Fibroblast of the conjunctiva (primary cell): ENCODE measurements around the gene TEX36.
"Not testable (repeated sequence)": the region's sequence is repeated elsewhere in the genome, so short reads cannot be mapped to it uniquely, and the experiment has no call there.

Experiments used
- DNase-seq: peaks from one replicate; pipeline ENCODE4 v3.0.0-alpha.2; 2010; ENCODE audit warnings: low read depth

Gene TEX36

DNA sequence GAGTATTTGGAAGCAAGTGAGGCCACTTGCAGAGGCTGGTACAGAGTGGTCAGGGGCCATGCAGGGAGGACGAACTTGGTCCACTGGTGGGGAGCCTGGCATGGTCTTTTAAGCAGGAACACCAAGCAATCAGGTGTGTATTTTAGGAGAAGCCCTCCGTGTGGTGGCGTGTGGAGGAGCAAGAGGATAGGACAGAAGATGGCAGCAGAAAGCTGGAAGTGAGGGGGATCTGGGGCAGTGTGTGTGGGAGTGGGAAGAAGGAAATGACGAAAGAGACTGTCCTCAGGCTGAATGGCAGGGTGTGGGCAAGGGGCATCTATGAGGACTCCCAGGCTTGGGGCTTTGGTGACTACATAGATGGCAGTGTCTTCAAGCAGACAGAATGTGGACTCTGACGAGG is 51.2 kb downstream of the TEX36 start:
- DNase-seq, result no peak

DNA sequence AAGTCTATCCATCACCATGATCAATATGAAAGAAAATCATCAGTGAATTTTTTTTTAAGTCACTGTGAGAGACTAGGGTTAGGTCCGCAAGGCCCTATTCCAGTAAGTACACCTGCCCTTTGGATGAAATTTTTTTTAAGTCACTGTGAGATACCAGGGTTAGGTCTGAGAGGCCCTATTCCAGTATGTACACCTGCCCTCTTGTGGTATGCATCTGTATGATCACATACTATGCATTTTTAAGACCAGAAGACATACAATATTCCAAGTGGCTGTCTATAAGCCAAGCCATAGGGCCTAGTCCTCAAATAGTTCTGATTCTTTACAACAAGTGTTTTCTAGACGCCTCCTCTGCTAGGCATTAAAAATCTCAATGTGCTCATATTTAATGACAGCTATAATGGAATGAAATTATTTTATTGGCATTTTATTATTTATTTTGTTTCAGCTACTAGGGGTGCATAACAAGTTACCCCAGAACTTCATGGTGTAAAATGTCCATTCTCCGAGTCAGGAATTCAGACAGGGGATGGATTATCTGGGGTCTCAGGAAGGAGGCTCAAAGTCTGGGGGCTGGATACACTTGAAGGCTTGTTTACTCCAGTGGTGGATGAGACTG is 53.1 kb downstream of the TEX36 start:
- peak; percentile 35 for DNase-seq

DNA sequence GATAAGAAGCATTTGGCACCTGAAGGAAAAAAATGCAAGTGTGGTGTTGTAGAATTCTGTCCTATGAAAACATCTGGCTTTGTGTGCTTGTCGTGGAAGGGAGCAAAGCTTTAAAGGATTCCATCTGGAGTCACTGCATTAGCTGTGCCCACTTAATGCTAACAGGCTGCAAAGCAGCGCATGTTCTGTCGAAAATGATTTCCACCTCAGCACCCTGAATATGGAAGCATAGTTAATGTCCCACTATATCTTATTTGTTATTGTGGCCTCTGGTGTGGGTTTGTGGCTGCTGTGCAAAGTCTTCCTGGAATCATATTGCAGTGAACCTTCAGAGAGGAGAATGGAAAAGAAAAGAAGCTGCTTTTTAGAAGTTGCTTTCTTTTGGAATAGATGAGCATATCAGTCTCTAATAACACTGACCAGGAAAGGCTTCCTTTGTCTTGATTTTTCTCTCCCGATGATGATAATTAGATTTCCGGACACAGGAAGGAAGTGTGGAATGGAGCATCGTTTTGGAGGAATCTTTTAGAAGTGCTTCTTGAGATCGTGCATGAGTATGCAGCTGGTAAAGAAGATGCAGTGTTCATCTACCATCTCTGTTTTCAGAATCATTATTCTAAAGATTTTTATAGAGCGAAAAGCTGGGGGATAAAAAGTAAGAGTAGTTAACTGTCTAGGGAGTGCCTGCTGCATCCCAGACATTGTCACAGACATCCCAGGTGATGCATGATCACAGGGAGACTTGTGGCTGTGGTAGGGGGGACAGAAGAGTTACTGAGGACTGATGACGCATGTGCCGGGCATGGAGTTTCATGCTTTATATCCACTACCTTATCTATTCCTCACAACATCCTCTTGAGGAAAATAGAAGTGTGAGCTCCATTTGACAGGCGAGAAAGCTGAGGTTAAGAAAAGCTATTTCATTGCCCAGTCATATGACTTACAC is 54.6 kb downstream of the TEX36 start:
- DNase-seq, result no peak

DNA sequence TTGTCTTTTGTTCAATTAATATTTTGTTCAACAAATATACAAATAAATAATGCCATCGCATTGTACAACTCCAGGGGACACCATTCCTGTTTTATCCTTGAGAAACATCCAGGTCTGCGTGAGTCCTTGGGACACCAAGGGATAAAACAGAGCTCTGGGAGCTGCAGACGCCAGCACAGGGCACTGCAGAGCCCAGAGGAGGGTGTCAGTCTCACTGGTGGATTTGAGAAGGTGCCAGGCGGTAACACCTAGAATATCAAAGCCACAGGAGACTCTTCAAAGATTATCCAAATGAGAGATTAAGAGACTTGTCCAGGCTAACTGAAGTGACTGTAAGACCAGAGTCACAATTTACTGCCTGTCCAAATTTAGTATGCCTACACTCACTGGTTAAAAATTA is 55.3 kb downstream of the TEX36 start:
- DNase-seq, result no peak

DNA sequence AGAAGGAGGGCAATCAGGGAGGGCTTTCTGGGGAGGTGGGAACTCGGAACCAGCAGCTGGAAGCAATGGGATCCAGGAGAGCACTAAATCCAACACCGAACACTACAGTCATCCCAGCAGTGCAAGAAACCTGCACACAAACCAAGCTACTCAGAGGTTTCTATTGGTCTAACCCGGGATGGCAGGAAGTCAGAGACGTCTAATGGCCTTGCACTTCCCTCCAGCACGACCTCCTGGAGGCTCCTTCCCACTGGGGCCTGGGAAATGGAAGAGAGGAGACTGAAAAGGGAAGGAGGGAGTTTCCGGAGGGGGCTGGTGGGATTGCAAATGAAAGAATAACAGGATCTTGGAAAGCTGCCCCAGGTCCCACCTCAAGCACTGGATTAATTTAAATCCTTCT is 56.3 kb downstream of the TEX36 start:
- DNase-seq, result no peak

DNA sequence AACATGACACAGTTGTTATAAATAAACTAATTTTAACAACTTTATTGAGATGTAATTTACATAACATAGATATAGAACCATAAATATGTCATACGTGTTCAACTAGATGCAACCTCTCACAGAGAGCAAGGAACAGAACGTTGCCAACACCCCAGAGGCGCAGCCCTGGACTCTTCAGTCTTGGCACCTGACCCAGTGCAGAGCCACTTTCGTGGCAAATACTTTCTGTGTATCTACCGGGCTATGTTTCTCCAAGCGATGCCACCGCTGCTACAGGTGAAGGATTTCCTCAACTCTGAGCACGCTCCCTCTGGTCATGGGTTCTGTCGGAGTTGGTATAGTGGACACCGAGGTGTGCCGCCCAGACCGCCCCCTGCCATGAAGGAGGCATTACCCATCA is 57.4 kb downstream of the TEX36 start:
- no peak for DNase-seq

DNA sequence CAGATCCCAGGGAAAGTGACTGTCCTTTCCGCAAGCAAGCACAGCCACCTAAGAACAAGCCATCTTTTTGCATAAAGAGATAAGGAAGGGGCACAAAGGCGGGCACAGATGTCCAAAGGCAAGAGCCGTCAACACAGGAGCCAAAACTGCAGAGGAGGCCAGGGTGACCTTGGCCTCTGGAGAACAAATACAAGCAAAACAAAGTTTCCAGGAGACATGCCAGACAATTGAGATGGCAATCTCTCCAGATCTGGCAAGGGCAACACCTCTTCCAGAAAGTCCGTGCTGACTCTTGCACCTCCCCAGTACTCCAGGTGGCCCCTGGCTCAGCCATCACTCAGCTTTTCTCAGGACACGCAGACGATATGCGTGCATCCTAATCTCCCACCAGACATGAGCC is 58.2 kb downstream of the TEX36 start:
- DNase-seq, result no peak

DNA sequence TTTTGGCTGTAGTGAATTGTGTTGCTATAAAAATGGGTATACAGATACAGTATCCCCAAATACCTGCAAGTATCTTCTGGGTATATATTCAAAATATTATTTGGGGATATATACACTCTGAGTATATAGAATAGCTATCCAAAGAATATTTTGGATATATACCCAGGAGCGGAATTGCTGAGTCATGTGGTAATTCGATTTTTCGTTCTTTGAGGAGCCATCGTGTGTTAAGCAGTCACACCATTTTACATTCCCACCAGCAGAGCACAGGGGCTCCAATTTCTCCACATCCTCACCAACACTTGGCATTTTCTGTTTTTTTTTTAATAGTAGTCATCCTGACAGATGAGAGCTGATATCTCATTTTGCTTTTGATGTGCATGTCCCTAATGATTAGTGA is 61.9 kb downstream of the TEX36 start:
- no peak for DNase-seq

DNA sequence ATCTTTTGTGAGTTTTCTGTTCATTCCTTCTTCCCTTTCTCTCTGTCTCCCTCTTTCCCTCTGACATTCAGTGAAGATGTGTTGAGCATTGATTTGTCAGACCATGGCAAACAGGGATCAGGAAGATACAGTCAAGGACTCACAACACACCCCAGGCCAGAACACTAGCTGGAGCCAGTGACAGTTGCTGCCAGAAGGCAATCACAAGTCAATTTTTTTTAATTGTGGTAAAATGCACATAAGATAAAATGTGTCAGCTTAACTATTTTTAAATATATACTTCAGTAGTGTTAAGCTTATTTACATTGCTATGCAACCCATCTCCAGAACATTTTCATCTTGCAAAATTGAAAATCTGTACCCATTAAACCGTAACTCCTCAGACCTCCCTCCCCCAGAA is 62.6 kb downstream of the TEX36 start:
- no peak for DNase-seq

DNA sequence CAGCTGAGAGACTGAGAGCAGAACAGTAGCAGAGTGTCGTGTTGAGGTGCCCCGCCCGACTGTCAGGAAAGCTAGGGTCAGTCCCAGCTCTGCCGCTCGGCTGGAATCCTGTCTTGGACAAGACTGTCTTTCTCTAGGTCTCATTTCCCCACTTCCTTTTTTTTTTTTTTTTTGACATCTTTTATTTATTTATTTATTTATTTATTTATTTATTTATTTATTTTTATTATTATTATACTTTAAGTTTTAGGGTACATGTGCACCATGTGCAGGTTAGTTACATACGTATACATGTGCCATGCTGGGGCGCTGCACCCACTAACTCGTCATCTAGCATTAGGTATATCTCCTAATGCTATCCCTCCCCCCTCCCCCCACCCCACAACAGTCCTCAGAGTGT is 69.9 kb downstream of the TEX36 start:
- DNase-seq, result not testable (repeated sequence)

DNA sequence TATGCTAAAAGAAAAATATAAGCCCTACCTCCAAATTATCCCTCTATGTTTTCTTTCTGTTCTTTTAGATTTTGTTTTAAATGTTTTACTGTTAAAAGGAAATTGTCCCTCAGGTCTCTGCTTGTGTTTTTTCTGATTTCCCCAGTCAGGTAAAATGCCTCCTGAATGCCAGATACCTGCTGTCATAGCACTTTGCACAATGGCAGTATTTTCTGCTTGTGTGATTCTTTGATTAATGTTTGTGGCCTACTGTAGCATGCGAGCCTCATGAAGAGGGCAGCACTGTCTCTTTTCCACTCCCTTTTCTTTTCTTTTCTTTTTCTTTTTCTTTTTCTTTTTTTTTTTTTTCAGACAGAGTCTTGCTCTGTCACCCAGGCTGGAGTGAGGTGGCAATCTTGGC is 71.2 kb downstream of the TEX36 start:
- no peak for DNase-seq

DNA sequence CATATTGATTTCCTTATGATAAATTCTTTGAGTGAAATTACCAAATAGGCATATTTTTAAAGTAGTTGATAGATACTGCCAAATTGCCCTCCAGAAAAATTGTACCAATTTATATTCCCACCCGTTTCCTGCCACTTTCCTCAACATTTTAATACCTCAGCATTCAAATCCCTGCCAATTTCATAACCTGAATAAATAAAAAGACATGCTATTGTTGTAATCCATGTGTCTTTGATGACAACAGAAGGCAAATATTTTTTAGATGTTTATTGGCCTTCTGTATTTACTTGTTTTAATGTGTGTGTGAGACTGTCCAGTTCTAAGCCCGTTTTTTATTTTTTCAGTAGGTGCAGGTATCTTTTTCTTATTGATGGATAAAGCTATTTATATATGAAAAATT is 71.7 kb downstream of the TEX36 start:
- no peak for DNase-seq

DNA sequence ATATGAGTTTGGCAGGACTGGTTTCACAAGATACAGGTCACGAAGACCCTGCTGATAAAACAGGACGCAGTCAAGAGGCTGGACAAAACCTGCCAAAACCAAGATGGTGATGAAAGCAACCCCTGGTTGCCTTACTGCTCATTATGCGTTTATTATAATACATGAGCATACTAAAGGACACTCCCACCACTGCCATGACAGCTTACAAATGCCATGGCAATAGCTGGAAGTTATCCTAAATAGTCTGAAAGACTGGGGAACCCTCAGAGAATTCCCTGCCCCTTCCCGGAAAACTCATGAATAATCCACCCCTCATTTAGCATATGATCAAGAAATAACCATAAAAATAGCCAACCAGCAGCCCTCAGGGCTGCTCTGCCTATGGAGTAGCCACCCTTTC is 73.1 kb downstream of the TEX36 start:
- no peak for DNase-seq

DNA sequence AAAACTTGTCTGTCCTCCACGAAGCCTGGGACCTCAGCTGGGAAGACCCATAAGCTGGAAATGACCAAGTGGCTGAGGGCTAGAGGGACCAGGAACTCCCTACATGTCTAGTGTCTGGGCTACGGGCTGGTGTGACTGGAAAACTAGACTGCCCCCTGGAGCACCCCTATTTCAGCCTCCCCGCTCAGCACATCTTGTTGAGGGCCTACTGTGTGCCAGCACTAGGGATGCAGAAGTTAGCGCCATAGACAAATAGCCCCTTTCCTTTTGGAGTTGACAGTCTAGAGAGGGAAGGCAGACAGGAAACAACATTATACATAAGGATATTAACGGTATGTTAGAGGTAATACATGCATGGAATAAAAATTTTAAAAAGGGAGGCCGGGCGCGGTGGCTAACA is 74.5 kb downstream of the TEX36 start:
- no peak for DNase-seq

DNA sequence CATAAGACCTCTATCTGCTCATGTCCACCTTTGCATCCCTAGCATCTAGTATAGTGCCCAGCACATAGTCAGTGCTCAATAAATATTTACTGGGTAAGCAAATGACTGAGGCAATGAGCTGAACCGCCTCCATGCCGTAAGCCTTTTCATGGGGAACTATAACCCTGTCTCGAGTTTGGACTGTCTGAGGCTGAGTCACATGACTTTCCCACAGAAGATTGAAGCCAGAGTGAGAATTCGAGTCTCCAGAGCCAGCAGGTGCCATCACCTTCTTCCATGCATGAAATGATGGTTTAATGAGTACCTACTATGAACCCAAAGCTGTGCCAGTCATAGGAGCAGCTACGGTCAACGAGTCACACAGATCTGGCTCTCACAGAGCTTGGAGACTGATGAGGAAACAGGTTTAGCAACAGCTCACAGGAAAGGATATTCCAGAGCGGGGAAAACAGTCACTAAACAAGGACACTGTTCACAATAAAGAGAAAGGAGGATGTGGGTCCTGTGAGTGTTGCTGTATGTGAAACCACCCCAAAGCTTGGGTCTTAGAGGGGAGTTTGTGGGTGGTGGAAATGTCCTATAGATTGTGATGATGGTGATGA is 75.2 kb downstream of the TEX36 start:
- no peak for DNase-seq

DNA sequence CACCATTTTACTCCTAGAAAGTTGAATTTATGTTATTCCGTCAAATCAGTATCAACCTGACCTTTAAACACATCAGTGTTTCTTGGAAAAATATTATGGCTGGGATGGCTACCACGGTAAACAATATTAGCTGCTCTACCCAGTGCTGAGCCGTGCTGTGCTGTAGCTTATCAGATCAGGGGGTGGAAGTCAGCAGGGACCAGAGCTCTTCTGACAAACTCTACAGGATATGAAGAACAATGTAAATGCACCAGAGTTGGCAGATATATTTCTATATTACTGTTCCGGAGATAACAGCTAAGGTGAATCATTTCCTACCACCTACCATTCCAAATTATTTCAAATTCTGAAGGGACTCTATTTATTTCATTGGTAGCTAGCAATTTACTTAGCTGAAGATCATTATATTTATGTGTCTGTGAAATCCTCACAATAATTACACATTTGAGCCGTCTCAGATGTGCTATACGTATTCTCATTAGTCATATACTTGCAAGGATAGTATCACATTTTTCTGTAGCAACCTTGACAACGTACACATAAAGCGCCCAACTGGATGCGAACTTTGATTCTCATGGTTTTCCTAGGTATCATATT is 76.5 kb downstream of the TEX36 start:
- DNase-seq, result no peak
